Measurements from ENCODE around the gene FUT7. TPM values are rescaled to one million over a fixed set of nuclear protein-coding genes. Genes with fewer than 3 reads are reported as not detected.

FUT7 gene
- total and polyA plus RNA-seq, 2 of the 13 experiments (the other 11 are each of a cell fraction or from before 2014, with no cell fraction given), result 0.05 TPM; not detected in 1

DNA sequence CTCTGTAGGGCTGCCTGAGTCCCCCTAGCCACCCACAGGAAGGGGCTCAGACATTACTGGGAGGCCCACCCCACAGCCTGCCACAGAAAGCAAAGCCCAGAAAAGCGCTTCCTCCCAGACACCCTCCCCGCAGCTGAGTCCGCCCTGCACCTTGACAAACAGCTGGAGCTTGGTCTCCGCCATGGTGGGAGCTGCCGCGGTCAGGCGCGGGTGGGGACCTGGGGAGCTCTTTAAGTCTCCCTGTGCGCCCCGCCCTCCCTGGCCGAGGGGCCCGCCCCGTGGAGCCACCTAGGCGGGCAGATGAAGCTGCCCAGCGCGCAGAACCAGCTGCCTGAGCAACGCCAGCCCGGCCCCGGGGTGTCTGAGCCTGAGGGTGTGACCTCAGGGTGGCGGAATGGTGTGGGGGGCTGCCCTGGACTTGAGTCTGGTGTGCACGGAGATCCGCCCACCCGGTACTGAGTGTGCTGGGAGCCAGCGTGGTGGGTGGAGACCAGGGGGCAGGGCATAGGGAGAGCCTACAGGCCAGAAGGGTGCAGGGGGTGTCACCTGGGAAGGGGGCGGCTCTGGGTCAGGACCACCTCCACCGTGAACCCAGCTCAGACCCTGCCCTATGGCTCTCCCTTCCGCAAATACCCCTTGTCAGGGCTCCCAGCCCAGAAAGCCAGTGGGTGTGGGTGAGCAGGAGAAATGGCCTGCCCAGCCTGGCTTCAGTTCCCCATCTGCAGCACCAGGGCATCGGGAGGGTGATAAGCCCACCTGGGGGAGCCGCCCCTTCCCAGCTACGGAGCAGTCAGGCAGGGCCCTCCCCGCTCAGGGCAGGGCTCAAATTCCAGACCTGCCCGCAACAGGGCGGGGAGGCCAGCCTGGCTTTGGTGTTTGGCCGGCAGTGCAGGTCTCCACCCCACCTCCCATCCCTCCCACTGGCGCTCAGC is 35.3 kb downstream of the FUT7 start, which contains the start of gene CLIC3 (continued):
- TF ChIP-seq ZNF646 (CRISPR knock-in tag; IDR thresholded peaks at IDR 0.05) (no peak), ISX (CRISPR knock-in tag; conservative IDR thresholded peaks at IDR 0.05) (no peak), NONO (IDR thresholded peaks at IDR 0.05) (no peak), NONO (CRISPR knock-in tag; conservative IDR thresholded peaks at IDR 0.05) (no peak), XRCC5 (optimal IDR thresholded peaks at IDR 0.05; ENCODE audit: low read length) (no peak), AHR (CRISPR knock-in tag; IDR thresholded peaks at IDR 0.05) (no peak), AKAP8 (CRISPR knock-in tag; IDR thresholded peaks at IDR 0.05) (peak; percentile 89; the same call in 1 of the 2 replicates), MTERF4 (CRISPR knock-in tag; IDR thresholded peaks at IDR 0.05) (peak; percentile 68; the same call in 1 of the 2 replicates), MXD4 (CRISPR knock-in tag; IDR thresholded peaks at IDR 0.05) (no peak), ZNF484 (CRISPR knock-in tag; IDR thresholded peaks at IDR 0.05; ENCODE audit: borderline replicate concordance, low read depth) (no peak), ZNF343 (CRISPR knock-in tag; IDR thresholded peaks at IDR 0.05) (no peak), ZNF768 (CRISPR knock-in tag; IDR thresholded peaks at IDR 0.05) (no peak), NFE2L1 (CRISPR knock-in tag; IDR thresholded peaks at IDR 0.05; ENCODE audit: borderline replicate concordance) (no peak), SETDB1 (CRISPR knock-in tag; IDR thresholded peaks at IDR 0.05; ENCODE audit: borderline replicate concordance) (no peak), ZNF383 (CRISPR knock-in tag; IDR thresholded peaks at IDR 0.05; ENCODE audit: borderline replicate concordance) (no peak), FOXO1 (CRISPR knock-in tag; IDR thresholded peaks at IDR 0.05) (no peak), ZNF207 (IDR thresholded peaks at IDR 0.05; ENCODE audit: borderline replicate concordance) (no peak), ZFAT (CRISPR knock-in tag; conservative IDR thresholded peaks at IDR 0.05) (no peak), RXRA (CRISPR knock-in tag; IDR thresholded peaks at IDR 0.05) (peak; percentile 20; the same call in 1 of the 2 replicates)
- TF ChIP-seq, protein P1, sequence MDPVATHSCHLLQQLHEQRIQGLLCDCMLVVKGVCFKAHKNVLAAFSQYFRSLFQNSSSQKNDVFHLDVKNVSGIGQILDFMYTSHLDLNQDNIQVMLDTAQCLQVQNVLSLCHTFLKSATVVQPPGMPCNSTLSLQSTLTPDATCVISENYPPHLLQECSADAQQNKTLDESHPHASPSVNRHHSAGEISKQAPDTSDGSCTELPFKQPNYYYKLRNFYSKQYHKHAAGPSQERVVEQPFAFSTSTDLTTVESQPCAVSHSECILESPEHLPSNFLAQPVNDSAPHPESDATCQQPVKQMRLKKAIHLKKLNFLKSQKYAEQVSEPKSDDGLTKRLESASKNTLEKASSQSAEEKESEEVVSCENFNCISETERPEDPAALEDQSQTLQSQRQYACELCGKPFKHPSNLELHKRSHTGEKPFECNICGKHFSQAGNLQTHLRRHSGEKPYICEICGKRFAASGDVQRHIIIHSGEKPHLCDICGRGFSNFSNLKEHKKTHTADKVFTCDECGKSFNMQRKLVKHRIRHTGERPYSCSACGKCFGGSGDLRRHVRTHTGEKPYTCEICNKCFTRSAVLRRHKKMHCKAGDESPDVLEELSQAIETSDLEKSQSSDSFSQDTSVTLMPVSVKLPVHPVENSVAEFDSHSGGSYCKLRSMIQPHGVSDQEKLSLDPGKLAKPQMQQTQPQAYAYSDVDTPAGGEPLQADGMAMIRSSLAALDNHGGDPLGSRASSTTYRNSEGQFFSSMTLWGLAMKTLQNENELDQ (CRISPR knock-in tag; IDR thresholded peaks at IDR 0.05; ENCODE audit: borderline replicate concordance), result no peak
